Gastrocnemius medialis (tissue), 4 donors: ENCODE measurements around the gene LCLAT1. TPM values are rescaled to one million over a fixed set of nuclear protein-coding genes. Genes with fewer than 3 reads are reported as not detected.

Experiments used
- ATAC-seq, 2 donors: fragments of 150-250 bp; one replicate each; pipeline ENCODE4 v1.9.1; 2016
- DNase-seq, 2 donors: peaks; one replicate each; pipeline ENCODE4 v3.0.0-alpha.2; 2019
- H3K27ac ChIP-seq, 4 donors: fragments of 200-600 bp; sonication (generic); 1 replicate in 1 of 4; 2 replicates in 3 of 4; pipeline ENCODE4 v1.5.1; 2016 to 2018; ENCODE audit warnings: mild to moderate bottlenecking in 2 of 4, moderate library complexity in 1 of 4
- H3K27me3 ChIP-seq, 3 donors: fragments of 200-600 bp; sonication (generic) in 2 of 3; 1 replicate in 1 of 3; 2 replicates in 2 of 3; pipeline versions ENCODE4 v1.5.1 to v1.6.0; 2016 to 2019; ENCODE audit warnings: mild to moderate bottlenecking in 1 of 3, moderate library complexity in 1 of 3
- H3K36me3 ChIP-seq, 2 donors: fragments of 200-600 bp; sonication (generic) in 1 of 2; one replicate each; pipeline ENCODE4 v1.5.1; 2017 to 2018
- H3K4me1 ChIP-seq, 2 donors: fragments of 200-600 bp; sonication (generic) in 1 of 2; one replicate each; pipeline ENCODE4 v1.5.1; 2016 to 2017; ENCODE audit warnings: mild to moderate bottlenecking in 2 of 2
- H3K4me3 ChIP-seq, 4 donors: fragments of 200-600 bp; sonication (generic) in 3 of 4; 1 replicate in 1 of 4; 2 replicates in 3 of 4; pipeline ENCODE4 v1.5.1; 2016 to 2019; ENCODE audit warnings: mild to moderate bottlenecking in 2 of 4
- H3K9me3 ChIP-seq, 3 donors: fragments of 200-600 bp; sonication (generic) in 2 of 3; 1 replicate in 1 of 3; 2 replicates in 2 of 3; pipeline ENCODE4 v1.5.1; 2016 to 2019
- CTCF ChIP-seq, 5 experiments: fragments of 450-650 bp in 3 of 5; fragments of 200-600 bp in 2 of 5; sonication (generic) in 2 of 5; IDR thresholded peaks in 4 of 5; conservative IDR thresholded peaks in 1 of 5; 1 replicate in 4 of 5; 2 replicates in 1 of 5; pipeline ENCODE4 v1.5.1; 2016 to 2019; ENCODE audit warnings: antibody characterized with exemption in 5 of 5, mild to moderate bottlenecking in 3 of 5, moderate library complexity in 3 of 5
- POLR2A ChIP-seq, 2 donors: fragments of 450-650 bp; IDR thresholded peaks; one replicate each; pipeline ENCODE4 v1.6.1; 2017; ENCODE audit warnings: antibody characterized with exemption in 2 of 2, mild to moderate bottlenecking in 2 of 2, moderate library complexity in 2 of 2
- in situ Hi-C, 4 donors: fragments of 200-750 bp; cut with MboI; loops; one replicate each; pipeline versions ENCODE4 v1.15.0 to v1.8.0; 2017; ENCODE audit warnings: low sequenced_read_pairs in 4 of 4
- intact Hi-C: fragments of 100-400 bp; cut with DNase I; formaldehyde crosslinking; loops from one replicate; pipeline ENCODE4 v1.15.1; 2023; ENCODE audit warnings: low total_unique reads
- total RNA-seq, 4 donors: library from RNA; depleted of rRNA; stranded (reverse); fragments of >200 nt; gene quantifications; one replicate each; pipeline versions ENCODE4 v1.1.0 to v1.2.3, GENCODE V29; 2016

The LCLAT1 gene
- total RNA-seq, 4 donors from 2014 or later = 4.3 to 14.5 (median 11.3) TPM

- intact Hi-C loops (no loop called here), in situ Hi-C loops (no loop called here)
- no peak overlapping the region for H3K27ac ChIP-seq
- no peak overlapping the region for H3K4me3 ChIP-seq
- no peaks in the 10 kb centered on the region for H3K27me3 ChIP-seq
- peaks cover 14 to 21% of the 10 kb centered on the region in 2 donors for H3K4me1 ChIP-seq
- TF ChIP-seq CTCF (IDR thresholded peaks at IDR 0.05 in 4 of 5, conservative IDR thresholded peaks at IDR 0.05 in 1 of 5) (no peak), POLR2A (IDR thresholded peaks at IDR 0.05) (no peak)
- H3K9me3 ChIP-seq = no peaks in the 10 kb centered on the region
- H3K36me3 ChIP-seq = no peaks in the 10 kb centered on the region
- ATAC-seq = no peak
- DNase-seq = no peak
These were observed 239.6 kb downstream of the LCLAT1 start for GRCh38 chr2:30686669-30687068.

- intact Hi-C loops (no loop called here), in situ Hi-C loops (no loop called here)
- Histone ChIP-seq H3K36me3 (no peaks in the 10 kb centered on the region), H3K27ac (peak overlapping the region in 3 of 4 donors; percentile 9 to 58 (median 15)), H3K4me3 (no peak overlapping the region), H3K9me3 (no peaks in the 10 kb centered on the region), H3K4me1 (peaks cover 14 to 21% of the 10 kb centered on the region in 2 donors), H3K27me3 (no peaks in the 10 kb centered on the region)
- ATAC-seq (peak; percentile 62 to 64), DNase-seq (no peak)
- TF ChIP-seq CTCF (IDR thresholded peaks at IDR 0.05 in 4 of 5, conservative IDR thresholded peaks at IDR 0.05 in 1 of 5) = no peak
- no peak for TF ChIP-seq POLR2A (IDR thresholded peaks at IDR 0.05)
These were observed 241.9 kb downstream of the LCLAT1 start for GRCh38 chr2:30688956-30689401.

- intact Hi-C loops = loop anchor here (5.0 kb wide), 3 partner anchors 42 to 527 kb away; no protein-coding TSS in a partner anchor
- peak overlapping the region; percentile 9 to 58 (median 22) for H3K27ac ChIP-seq
- TF ChIP-seq CTCF (IDR thresholded peaks at IDR 0.05 in 4 of 5, conservative IDR thresholded peaks at IDR 0.05 in 1 of 5) = no peak
- TF ChIP-seq POLR2A (IDR thresholded peaks at IDR 0.05) = no peak
- H3K4me3 ChIP-seq = no peak overlapping the region
- in situ Hi-C loops = no loop called here
- H3K36me3 ChIP-seq = no peaks in the 10 kb centered on the region
- DNase-seq (no peak), ATAC-seq (no peak)
- peaks cover 16 to 27% of the 10 kb centered on the region in 2 donors for H3K4me1 ChIP-seq
- no peaks in the 10 kb centered on the region for H3K9me3 ChIP-seq
- H3K27me3 ChIP-seq = no peaks in the 10 kb centered on the region
These were observed 242.6 kb downstream of the LCLAT1 start for GRCh38 chr2:30689496-30690125.

- TF ChIP-seq POLR2A (IDR thresholded peaks at IDR 0.05) (no peak), CTCF (IDR thresholded peaks at IDR 0.05 in 4 of 5, conservative IDR thresholded peaks at IDR 0.05 in 1 of 5) (no peak)
- peak in 1 of 2 donors; percentile 25 for ATAC-seq
- no peaks in the 10 kb centered on the region for H3K36me3 ChIP-seq
- H3K27me3 ChIP-seq = no peaks in the 10 kb centered on the region
- H3K4me3 ChIP-seq = no peak overlapping the region
- peak overlapping the region in 2 of 4 donors; percentile 15 to 58 for H3K27ac ChIP-seq
- peaks cover 21 to 33% of the 10 kb centered on the region in 2 donors for H3K4me1 ChIP-seq
- no peaks in the 10 kb centered on the region for H3K9me3 ChIP-seq
- intact Hi-C loops = loop anchor here (5.0 kb wide), 3 partner anchors 43 to 528 kb away; no protein-coding TSS in a partner anchor
- no peak for DNase-seq
- in situ Hi-C loops = no loop called here
These were observed 243.1 kb downstream of the LCLAT1 start for GRCh38 chr2:30690126-30690561.
